HuH-7 (cell line): ENCODE data around the gene CCT7.
A peak's percentile ranks its signal among the peaks of the same experiment; 100 is the strongest.

Experiments
- DNase-seq: peaks from one replicate; pipeline ENCODE4 v3.0.0; 2011; ENCODE audit warnings: low spot score

The CCT7 gene

DNA sequence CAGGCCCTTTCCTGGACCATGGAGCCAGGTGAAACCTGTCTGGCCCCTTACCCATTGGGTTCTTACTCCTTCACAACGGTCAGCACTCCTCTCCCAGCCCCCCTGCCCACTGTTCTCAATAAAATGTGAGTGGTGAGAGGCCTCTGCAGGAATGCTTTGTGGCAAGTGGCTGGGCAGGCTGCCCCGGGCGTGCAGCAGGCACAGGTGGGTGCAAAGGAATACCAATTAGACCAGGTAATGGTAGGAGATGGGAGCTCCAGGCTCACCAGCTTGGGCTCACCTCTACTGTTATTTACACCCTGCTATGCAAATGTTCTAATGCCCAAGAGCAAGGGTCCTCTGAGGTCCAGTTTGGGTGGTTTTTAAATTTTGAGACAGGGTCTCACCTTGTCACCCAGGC is 7.0 kb upstream of the CCT7 start:
- DNase-seq, result no peak

DNA sequence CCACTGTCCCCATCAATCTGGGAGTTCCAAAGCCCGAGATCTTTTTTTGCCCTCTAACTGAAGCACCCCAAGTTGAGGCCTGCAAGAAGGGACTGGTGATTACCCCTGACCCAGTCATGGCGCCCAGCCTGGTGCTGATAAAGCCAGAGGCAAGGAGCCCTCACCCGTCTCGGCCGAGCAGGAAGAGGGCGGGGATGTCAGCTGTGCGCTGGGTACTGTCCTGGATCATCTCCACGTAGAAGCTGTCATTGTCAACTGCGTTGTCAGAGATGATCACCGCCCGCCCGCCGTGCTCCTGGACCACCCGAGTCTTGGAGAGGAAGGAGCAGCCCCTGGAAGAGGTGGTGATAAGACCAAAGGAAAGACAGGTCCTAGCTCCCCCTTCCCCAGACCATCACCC is 5.5 kb upstream of the CCT7 start:
- no peak for DNase-seq

- DNase-seq, result peak; percentile 44
These were observed 1.5 kb upstream of the CCT7 start for GRCh38 chr2:73232403-73233153.

DNA sequence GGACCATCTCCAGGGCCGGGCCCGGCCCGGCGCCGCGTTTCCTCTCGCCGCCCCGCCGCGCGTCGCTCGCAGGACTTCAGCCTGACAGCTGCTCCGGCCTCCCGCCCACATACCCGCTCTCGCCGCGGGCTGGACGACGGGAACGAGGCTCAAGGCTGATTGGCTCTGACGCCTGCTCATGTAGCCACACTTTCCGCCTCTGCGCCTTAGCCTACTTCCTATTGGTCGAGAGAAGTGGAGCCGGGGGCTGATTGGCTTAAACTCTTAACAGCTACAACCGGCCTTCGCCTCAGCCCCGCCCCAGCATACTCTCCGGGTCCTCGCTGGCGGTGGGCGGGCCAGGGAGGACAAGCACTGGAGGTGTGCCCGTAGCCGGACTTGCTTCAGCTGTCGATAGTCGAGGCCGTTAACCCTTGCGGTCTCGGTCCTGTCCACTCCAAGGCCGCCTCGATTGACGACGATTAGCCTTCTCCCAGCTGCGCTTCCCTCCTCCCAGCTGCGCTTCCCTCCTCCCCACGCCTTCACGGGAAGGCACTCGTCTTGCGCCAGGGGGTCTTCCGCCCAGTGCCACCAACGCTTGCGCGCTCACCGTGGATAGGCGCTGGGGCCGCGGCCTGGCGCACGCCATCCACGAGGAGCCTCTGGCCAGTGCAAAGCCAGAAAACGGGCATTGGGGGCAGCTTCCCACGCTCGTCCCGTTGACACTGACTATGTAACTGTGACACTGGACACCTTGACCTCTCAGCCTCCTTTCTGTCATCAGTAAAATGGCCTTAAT is 765 bp upstream of the CCT7 start, which contains the start of gene PRADC1:
Gene PRADC1, minus strand, starts transcription at position 86 of the 778 bp plus-strand sequence. Its CDS starts 79 bp downstream, at position 7.
- DNase-seq, result peak; percentile 100

- no peak for DNase-seq
These were observed 1.4 kb downstream of the CCT7 start for GRCh38 chr2:73235315-73236028.

DNA sequence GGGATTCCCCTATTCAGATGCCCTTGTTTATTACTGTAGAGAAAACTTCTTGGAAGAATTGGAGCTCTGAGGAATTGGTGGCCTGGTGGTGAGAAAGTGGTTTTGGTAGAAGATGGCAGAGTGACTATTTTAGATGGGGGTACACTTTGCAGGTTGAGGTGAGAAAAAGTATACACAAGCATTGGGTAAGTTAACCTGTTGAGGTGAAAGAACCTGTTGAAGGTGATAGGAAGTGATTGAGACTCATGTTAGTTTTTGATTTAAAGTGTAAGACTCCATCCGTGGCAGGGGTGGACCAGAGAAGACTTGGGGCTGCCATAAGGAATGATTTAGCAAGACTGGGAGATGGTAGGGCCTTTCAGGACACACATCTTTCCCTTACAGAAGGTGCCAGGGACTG is 3.1 kb downstream of the CCT7 start:
- no peak for DNase-seq

DNA sequence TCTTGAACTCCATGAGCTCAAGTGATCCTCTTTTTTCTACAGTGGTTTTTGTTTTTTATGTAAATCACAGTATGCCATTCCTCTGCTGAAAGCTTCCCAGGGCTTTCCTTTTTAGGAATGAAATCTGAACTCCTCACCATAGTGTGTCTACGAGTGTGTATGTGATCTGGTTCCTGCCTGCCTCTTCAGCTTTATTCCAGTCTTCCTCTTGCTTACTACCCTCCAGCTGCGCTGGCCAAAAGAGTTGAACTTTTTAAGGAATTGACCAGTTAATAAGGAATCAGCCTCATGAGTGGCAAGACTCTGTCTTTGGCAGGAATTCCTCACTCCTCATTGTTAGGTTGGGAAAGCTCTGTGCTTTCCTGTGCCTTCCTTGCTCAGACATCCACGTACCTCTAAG is 4.0 kb downstream of the CCT7 start:
- no peak for DNase-seq

- DNase-seq, result no peak
These were observed 4.9 kb downstream of the CCT7 start for GRCh38 chr2:73238976-73239375.

- no peak for DNase-seq
These were observed 5.7 kb downstream of the CCT7 start for GRCh38 chr2:73239776-73240175.

- DNase-seq, result no peak
These were observed 9.9 kb downstream of the CCT7 start for GRCh38 chr2:73243884-73244570.

GRCh38 chr2:73244580-73244979 is 10.5 kb downstream of the CCT7 start:
- no peak for DNase-seq

DNA sequence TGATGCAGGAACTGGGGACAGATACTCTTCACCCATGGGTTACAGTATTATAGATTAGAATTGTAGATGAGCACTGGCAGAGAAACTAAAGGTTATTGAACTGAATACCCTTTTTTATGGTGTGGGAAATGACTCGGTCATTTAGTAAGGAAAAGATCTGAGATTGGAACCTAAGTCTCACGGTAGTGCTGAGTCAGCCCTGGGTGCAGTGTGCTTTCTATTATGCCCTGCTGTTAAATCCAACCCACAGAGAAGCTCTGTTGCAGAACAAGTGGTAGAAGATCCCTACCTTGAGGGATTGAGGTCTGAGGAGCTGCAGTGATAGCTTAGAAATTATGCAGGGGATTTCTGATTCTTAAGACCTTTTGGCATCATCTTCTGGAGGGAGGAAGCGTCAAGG is 12.7 kb downstream of the CCT7 start:
- no peak for DNase-seq

DNA sequence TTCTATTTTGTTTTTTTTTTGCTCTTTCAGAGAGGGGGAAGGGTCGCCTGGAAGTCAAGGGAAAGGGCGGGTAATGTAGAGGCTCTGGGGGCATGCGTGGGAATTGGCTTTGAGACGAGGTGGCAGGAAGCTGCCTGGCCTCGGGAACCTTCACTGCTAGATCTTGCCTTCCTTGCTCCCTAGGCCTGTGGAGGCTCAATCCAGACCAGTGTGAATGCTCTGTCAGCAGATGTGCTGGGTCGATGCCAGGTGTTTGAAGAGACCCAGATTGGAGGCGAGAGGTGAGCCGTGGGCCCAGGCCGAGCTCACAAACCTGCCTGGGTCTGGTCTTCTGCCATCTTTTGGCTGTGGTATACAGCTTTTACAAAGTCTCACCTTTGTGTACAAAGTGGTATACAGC is 15.5 kb downstream of the CCT7 start:
- no peak for DNase-seq

- DNase-seq, result no peak
These were observed 17.1 kb downstream of the CCT7 start for GRCh38 chr2:73250872-73251846.

GRCh38 chr2:73252238-73253027 is 18.3 kb downstream of the CCT7 start:
- no peak for DNase-seq

DNA sequence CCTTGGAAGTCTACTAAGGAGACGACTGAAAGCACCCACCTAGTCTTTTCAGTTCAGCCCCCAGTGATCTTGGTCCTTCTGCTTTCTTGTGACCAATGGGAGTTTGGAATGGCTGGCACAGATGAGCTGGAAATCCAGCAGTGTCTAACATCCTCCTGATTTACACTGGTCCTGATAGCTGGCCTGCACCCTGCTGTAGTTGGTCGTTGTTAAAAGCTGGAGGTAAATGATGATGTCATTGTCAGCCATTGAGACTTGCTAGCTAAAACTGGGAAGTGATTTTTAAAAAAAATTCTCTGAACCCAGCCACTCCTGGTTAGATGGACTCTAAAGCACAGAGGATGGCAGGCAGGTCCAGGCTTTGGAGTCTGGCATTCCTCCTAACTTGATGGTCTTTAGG is 19.3 kb downstream of the CCT7 start:
- no peak for DNase-seq

GRCh38 chr2:73253901-73254300 is 19.8 kb downstream of the CCT7 start:
- DNase-seq, result no peak

- DNase-seq, result no peak
These were observed 20.4 kb downstream of the CCT7 start for GRCh38 chr2:73254343-73255006.

DNA sequence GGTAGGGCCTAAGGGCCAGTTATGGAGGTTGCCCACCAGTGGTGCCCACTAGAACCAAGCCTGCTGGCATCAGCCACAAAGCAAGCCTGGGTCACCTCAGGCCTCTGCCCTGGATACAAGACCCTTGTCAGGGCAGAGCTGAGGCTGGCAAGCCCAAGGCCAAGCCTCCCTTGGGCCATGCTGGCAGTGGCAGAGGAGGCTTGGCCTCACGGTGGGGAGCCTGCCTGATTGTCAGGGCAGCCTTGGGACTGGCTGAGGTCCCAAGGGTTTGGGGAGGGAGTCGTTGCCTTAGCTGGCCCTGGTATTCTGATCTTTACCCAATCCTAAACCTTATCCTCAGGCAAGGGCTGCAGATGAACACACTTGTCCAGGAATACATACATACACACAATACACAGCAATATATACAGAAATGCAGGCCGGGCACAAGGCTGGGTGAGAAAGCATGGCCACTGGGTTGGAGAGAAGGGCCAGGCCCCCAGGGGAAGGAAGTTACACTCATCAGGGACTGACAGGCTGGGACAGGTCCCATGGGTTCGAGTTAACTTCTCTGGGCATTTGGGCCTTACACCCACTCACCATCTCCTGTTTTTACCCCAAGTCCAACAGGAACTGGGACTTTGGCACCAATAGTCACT is 21.0 kb downstream of the CCT7 start:
- DNase-seq, result no peak
